ENCODE measurements around the gene HOXB2.
"Not testable (repeated sequence)": the region's sequence is repeated elsewhere in the genome, so short reads cannot be mapped to it uniquely, and the experiment has no call there.

Gene HOXB2

DNA sequence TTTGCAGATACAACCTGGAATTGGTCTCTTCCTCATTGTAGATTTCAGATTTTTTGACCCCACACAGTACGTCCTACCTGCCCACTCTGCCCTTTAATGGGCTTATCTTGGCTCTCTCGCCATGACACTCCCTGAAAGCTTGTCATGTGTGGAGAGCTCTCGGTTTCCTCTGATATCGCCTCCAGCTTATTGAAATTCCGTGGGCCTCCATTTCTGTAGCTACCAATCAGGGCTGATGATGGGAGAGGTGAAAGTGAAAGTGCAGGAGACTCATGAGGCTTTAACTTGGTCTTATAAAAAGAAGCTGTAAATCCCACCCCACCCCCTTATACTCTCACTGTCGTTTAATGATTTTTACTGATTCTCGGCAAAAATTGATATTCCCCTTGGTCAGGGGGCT, 31.8 kb downstream of the HOXB2 start:
- DNase-seq, result no peak

DNA sequence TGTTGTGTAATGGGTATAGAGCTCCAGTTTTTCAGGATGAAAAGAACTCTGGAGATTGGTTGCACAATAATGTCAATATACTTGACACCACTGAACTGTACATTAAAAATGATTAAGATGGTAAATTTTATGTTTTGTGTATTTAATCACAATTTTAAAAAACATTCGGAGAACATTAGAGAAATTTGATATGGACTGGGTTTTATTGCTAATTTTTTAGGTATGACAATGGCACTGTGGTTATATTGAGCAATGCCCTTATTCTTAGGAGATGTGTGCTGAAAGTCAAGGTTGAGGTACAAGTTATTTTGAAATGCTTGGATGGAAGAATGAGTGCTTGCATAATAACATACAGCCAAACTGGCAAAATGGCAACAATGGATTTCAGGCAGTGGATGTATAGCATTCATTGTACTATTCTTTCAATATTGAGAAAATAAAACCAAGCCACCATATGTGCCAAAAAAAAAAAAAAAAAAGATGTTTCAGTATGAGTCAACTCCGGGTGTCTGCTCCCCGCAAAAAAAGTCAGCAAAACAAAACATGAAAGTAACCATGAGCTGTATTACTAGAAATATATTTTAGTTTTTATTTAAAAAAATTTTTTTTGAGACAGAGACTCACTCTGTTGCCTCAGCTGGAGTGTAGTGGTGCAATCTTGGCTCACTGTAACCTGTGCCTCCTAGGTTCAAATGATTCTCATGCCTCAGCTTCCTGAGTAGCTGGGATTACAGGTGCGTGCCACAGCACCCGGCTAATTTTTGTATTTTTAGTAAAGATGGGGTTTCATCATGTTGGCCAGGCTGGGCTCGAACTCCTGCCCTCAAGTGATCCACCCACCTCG, 33.9 kb downstream of the HOXB2 start:
- DNase-seq, result no peak

DNA sequence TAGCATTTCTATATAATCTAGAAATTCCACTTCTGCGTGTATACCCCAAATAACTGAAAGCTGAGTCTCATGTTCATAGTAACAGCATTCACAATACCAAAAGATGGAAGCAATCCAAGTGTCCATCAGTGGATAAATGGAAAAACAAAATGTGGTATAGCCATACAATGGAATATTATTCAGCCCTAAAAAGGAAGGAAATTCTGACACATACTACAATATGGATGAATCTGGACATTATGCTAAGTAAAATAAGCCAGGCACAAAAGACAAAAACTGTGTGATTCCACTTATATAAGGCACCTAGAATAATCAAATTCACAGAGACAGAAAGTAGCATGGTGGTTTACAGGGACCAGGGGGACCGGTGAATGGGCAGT, 34.5 kb downstream of the HOXB2 start:
- no peak for DNase-seq

DNA sequence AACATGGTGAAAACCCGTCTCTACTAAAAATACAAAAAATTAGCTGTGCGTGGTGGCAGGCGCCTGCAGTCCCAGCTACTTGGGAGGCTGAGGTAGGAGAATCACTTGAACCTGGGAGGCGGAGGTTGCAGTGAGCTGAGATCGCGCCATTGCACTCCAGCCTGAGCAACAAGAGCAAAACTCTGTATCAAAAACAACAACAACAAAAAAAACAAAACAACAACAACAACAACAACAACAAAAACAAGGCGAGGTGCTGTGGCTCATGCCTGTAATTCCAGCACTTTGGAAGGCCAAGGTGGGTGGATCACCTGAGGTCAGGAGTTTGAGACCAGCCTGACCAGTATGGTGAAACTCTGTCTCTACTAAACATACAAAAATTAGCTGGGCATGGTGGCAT, 35.2 kb downstream of the HOXB2 start:
- DNase-seq, result not testable (repeated sequence)

DNA sequence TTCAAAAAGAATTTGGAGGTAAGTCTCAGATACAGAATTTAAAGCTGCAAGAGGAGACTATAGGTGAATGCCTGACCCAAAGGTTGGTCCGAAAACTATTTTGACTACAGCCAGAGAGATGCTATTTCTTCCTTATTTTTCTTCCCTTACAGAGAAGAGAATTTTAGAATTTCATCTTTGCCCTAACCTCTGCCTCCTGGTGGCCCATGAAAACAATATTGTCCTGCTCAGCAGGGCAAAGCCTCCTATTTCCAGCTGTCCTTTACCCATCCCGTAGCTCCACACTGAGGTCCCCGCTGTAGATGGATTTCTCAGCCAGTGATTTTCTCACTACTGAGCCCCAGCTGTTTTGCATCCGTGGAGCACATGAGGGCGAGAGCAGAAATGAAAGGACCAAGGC, 38.7 kb downstream of the HOXB2 start:
- no peak for DNase-seq

DNA sequence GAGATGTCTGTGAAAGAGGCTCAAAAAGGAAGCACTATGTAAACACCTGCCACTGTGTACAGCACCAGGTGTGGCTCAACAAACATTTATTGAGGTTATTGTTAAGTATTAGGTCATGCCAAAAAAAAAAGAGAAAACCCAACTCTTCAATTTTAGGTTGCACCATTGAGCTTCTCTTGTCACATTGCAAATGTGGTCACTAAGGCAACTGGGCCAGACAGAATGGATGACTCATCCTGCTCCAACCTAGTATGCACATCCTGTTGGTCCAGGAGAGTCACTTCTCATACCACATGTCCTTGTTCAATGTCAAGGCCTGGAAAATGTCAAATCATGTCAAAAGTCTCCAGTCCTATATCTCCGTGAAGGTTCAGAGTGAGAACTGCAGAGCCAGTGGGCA, 39.1 kb downstream of the HOXB2 start:
- DNase-seq, result no peak

DNA sequence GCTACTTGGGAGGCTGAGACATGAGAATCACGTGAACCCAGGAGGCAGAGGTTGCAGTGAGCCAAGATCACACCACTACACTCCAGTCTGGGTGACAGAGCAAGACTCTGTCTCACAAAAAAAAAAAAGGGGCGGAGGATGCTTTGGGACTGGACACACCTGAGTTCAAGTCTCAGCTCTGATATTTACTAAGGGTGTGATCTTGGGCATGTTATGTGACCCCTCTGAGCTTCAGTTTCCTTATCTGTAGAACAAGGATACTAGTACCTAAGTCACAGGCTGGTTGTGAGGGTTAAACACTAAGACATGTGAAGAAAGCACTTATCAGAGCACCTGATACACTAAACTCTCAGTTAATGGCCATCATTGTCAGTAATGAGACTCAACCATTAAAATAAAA, 40.0 kb downstream of the HOXB2 start:
- no peak for DNase-seq

DNA sequence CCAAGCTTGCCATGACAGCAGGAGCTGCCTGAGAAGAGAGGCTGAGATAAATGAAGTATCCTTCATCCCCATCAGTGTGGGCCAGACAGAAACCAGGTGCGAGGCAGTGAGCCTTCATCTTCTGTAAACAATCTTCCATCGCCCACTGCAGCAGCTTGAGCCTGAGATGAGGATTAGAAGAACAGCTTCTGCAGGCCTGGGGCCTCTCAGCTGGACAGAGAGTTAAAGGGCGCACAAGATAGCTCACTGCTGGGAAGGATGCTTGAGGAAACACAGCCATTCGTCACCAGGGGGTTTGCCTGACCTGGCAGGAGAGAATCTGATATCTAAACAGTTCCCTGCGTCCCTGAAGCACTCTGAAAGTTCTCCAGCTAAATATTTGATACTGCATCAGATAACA, 41.2 kb downstream of the HOXB2 start:
- no peak for DNase-seq

DNA sequence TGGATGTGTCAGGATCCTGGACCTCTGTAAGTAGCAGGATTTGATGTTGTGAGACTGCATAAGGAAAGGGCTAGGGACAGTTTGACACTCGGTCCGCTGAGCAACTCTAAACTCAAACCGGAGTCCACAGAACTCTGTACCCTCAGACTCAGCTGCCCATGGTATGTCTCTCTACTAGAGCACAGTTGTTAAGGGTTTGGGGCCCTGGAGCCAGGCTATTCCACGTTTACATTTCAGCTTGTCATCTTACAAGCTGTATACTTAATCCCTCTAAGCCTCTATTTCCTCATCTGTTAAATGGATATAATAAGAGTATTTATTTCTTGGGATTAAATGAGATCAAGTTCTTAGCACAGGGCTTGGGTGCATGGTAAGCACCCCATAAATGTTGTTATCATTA, 42.0 kb downstream of the HOXB2 start:
- DNase-seq, result no peak

DNA sequence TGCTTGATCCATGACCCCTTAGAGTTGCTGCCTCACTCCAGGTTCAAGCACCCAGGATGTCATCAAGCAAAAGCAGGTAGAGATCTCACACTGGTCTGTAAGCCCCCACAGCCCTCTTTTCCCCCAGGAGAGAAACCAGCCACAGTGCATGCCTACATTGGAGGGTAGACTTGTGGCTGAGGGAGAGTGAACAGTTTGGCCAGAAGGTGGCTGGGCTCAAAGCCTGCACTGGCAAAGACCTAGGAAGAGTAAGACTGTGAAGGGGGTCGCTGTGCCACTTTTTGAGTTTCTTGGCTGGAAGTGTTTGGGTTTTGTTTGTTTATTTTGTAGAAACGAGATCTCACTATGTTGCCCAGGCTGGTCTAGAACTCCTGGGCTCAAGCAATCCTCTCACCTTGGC, 42.6 kb downstream of the HOXB2 start:
- no peak for DNase-seq

DNA sequence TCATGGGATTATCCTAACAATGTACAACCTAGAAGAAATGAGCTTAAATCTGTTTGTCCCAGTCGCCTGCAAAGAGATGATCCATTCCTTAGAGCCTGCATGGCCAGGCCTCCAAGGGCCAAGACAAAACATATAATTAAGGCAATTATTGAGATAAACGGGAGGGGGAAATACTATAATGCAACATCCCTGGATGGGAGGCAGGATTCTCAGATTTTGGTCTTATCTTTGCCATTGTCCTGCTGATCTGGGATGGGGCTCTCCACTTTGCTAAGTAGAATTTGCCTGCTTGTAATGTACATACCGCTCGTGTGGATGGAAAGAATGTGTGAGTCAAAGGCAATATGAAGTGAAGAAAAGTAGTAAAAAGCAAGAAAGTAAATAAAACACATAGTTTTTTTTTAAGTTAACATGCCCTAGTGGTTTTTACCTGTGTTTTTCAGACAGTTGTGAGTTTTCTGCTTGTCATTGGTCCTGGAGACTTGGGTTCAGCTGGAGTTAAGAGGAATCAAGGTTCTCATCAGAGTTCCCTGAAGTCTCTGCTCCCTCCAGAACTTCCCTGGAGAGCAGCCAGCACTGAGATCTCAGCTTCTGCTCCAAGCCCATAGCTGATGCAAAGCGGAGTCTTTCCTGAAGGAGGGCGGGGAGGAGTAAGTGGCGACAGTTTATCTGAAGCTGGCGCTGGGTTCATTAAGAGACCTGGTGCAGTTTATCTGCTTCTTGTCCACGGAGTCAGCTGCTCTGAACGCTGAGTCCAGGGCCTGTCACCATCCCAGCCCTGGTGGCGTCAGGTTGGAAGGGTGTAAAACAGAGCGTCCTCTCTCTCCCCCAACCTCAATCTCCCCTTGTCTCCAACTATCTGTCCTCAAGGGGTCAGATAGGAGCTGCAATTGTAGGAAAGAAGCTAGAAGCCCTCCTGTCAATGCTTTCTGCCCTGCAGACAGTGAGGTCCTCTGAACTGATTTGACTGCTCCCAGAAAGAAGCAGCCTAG, 44.2 kb downstream of the HOXB2 start:
- no peak for DNase-seq

DNA sequence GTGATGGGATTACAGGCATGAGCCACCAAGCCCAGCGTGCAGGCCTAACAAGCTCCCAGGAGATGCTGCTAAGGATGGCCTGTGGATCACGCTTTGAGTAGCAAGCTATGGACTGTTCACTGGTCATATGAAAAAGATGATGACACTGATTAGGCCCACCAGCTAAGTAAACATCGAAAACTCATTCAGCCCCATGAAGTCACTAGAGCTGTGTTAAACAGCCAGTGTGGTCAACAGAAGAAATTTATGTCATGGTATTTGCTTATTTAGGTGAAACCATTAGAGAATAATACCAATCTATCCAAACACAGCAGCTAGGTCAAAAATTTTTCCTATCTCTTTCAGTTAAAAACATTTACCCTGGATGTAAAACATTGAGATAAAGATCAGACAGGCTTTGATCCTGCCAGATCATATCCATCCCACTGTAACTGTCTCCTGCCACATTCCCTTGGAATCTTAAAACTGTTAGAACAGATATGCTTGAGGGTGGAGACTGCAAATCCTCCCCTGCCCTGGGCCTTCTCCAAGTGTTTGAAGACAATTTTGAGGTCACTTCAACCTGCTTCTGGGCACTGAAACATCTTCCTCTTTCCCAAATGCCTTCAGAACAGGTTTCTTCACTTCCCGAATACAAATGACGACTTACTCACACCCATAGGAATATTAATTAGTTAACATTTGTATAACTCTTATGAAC, 45.0 kb downstream of the HOXB2 start:
- DNase-seq, result no peak

DNA sequence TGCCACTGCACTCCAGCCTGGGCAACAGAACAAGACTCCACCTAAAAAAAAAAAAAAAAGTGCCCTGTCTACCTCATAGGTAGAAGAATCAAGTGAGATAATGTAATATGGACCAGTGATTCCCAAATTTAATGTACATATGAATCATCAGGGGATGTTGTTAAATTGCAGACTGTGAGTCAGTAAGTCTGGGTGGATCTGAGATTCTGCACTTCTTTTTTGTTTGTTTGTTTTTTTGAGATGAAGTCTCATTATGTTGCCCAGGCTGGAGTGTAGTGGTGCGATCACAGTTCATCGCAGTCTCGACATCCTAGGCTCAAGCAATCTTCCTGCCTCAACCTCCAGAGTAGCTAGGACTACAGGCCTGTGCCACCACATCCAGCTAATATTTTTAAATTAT, 45.7 kb downstream of the HOXB2 start:
- DNase-seq, result no peak

DNA sequence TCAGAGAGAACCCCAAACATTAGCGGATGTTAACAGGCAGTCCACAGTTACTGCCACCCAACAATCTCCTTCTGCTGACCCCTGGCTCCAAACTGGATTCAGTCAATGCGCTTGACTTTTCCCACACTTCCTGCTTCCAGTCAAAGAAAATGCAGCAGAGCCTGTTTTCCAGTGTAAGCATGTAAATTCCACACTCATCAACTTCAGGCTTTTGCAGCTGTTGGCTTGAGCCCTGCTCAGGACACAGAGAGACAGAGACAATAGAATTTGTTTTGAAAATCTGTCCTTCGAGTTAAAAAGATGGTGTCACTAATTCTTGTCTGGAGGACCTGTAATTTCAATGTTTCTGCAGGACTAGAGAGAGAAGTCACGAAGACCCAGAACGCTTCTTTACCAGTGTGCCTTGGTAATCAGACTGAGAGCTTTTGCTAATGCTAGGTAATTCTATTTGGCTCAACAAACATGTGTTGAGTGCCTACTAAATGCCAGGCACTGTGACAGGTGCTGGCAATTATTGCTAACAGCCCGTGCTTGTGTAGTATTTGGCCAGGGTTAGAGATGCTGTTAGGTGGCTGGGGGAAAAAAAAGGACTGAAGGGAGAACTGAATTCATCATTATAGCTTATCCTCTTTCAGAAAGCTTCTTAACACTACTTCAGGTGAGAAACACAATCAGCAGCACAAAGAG, 46.6 kb downstream of the HOXB2 start:
- DNase-seq, result no peak

DNA sequence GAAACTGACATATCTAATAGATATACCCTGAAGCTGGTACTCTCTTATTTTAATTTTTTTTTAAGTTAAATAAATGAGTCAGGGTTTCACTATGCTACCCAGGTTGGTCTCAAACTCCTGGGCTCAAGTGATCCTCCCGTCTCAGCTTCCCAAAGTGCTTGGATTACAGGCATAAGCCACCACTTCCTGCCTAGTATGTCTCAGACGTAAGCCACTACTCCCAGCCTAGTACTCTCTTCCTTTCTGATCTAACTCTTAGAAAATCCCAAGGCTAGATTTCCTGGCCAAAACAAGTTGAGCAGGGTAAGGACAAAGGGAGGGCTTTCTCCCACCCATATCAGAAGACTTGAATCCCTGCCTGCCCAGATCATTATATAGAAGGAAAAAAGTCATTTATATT, 47.8 kb downstream of the HOXB2 start:
- no peak for DNase-seq

DNA sequence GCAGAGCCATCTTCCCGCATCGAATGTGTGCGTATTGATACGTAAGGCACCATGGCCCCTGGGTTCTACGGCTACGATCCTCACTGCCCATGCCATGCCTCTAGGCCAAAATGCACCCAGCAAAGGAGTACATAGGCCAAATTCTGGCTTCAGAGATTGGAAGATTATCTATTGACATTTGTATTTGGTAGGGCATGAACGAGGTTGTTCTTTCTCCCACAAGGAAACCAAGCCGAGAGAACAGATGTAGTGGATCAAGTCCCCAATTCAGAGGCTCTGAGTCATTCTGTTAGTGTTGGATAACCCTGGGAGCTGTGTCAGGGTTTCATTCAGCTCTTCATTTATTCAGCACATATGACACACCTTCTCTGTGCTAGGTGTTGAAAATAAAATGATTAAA, 50.6 kb downstream of the HOXB2 start:
- no peak for DNase-seq
